H9 (cell line): ENCODE results near the gene GAD1. TPM values are rescaled to one million over a fixed set of nuclear protein-coding genes. Genes with fewer than 3 reads are reported as not detected.

Source experiments
- DNase-seq: peaks from one replicate; pipeline ENCODE4 v3.0.0-alpha.2; 2017
- H2AFZ ChIP-seq: one replicate; pipeline ENCODE4 v1.6.1; 2013; ENCODE audit warnings: mild to moderate bottlenecking, low read length, control low read depth, moderate library complexity
- H2AK5ac ChIP-seq: 2 replicates; pipeline ENCODE4 v1.6.1; 2013; ENCODE audit warnings: low read length, control low read depth, mixed read lengths; ENCODE audit not compliant: insufficient read length
- H2BK120ac ChIP-seq: one replicate; pipeline ENCODE4 v1.6.1; 2013; ENCODE audit warnings: low read depth, mild to moderate bottlenecking, low read length, control low read depth, inconsistent platforms; ENCODE audit not compliant: poor library complexity, severe bottlenecking
- H2BK12ac ChIP-seq: 2 replicates; pipeline ENCODE4 v1.6.1; 2013; ENCODE audit warnings: low read length, control low read depth, mixed read lengths, low read depth; ENCODE audit not compliant: insufficient read length
- H2BK15ac ChIP-seq: 2 replicates; pipeline ENCODE4 v1.6.1; 2013; ENCODE audit warnings: low read depth, low read length, control low read depth
- H2BK20ac ChIP-seq: one replicate; pipeline ENCODE4 v1.6.1; 2013; ENCODE audit warnings: low read depth, mild to moderate bottlenecking, low read length, control low read depth, inconsistent platforms; ENCODE audit not compliant: poor library complexity, severe bottlenecking
- H2BK5ac ChIP-seq: 2 replicates; pipeline ENCODE4 v1.6.1; 2013; ENCODE audit warnings: low read length, control low read depth, mixed read lengths; ENCODE audit not compliant: insufficient read length
- H3K14ac ChIP-seq: 2 replicates; pipeline ENCODE4 v1.6.1; 2013; ENCODE audit warnings: low read length, control low read depth; ENCODE audit not compliant: insufficient read depth
- H3K18ac ChIP-seq: 2 replicates; pipeline ENCODE4 v1.6.1; 2013; ENCODE audit warnings: low read depth, mild to moderate bottlenecking, mixed read lengths, low read length, control low read depth; ENCODE audit not compliant: insufficient read length
- H3K23ac ChIP-seq: 2 replicates; pipeline ENCODE4 v1.6.1; 2013; ENCODE audit warnings: low read length, control low read depth, mixed read lengths, low read depth; ENCODE audit not compliant: insufficient read length
- H3K23me2 ChIP-seq: 2 replicates; pipeline ENCODE4 v1.6.1; 2013; ENCODE audit warnings: low read depth, mild to moderate bottlenecking, mixed read lengths, low read length, control low read depth; ENCODE audit not compliant: insufficient read length, poor library complexity, severe bottlenecking
- H3K27ac ChIP-seq: 2 replicates; pipeline ENCODE4 v1.5.1; 2013; ENCODE audit warnings: low read length, control low read depth, mixed read lengths, low read depth; ENCODE audit not compliant: insufficient read length
- H3K27me3 ChIP-seq: 2 replicates; pipeline ENCODE4 v1.6.1; 2013; ENCODE audit warnings: low read length, control low read depth, inconsistent platforms; ENCODE audit not compliant: insufficient read depth
- H3K4ac ChIP-seq: 2 replicates; pipeline ENCODE4 v1.6.1; 2013; ENCODE audit warnings: low read depth, mild to moderate bottlenecking, control low read depth, inconsistent platforms, low read length, moderate library complexity
- H3K4me1 ChIP-seq: 2 replicates; pipeline ENCODE4 v1.6.1; 2013; ENCODE audit warnings: low read length, control low read depth, inconsistent platforms; ENCODE audit not compliant: insufficient read depth
- H3K4me2 ChIP-seq: 2 replicates; pipeline ENCODE4 v1.6.1; 2013; ENCODE audit warnings: low read length, control low read depth, mixed read lengths; ENCODE audit not compliant: insufficient read length, insufficient read depth
- H3K56ac ChIP-seq: 2 replicates; pipeline ENCODE4 v1.6.1; 2013; ENCODE audit warnings: low read depth, mild to moderate bottlenecking, mixed read lengths, low read length, control low read depth; ENCODE audit not compliant: insufficient read length
- H3K79me1 ChIP-seq: 2 replicates; pipeline ENCODE4 v1.6.1; 2013; ENCODE audit warnings: low read depth, mild to moderate bottlenecking, moderate library complexity, low read length, control low read depth, inconsistent platforms; ENCODE audit not compliant: insufficient read depth, poor library complexity, severe bottlenecking
- H3K79me2 ChIP-seq: 2 replicates; pipeline ENCODE4 v1.6.1; 2013; ENCODE audit warnings: low read length, control low read depth, inconsistent platforms; ENCODE audit not compliant: insufficient read depth
- H3K9ac ChIP-seq: 2 replicates; pipeline ENCODE4 v1.6.1; 2013; ENCODE audit warnings: low read length, control low read depth, mixed read lengths; ENCODE audit not compliant: insufficient read length; ENCODE audit errors: extremely low read depth
- H3K9me3 ChIP-seq: one replicate; pipeline ENCODE4 v1.6.1; 2013; ENCODE audit warnings: low read depth, low read length, inconsistent platforms; ENCODE audit not compliant: control insufficient read depth
- H3T11ph ChIP-seq: one replicate; pipeline ENCODE4 v1.6.1; 2013; ENCODE audit warnings: mild to moderate bottlenecking, low read length, control low read depth, inconsistent platforms
- H4K20me1 ChIP-seq: one replicate; pipeline ENCODE4 v1.6.1; 2013; ENCODE audit not compliant: control insufficient read depth, insufficient read length, insufficient read depth
- H4K5ac ChIP-seq: 2 replicates; pipeline ENCODE4 v1.6.1; 2013; ENCODE audit warnings: low read depth, mild to moderate bottlenecking, mixed read lengths, low read length, control low read depth; ENCODE audit not compliant: insufficient read length
- H4K8ac ChIP-seq: replicated peaks from 2 replicates; pipeline ENCODE4 v1.6.1; 2013; ENCODE audit warnings: low read length, control low read depth, mixed read lengths, low read depth; ENCODE audit not compliant: insufficient read length
- H4K91ac ChIP-seq: 2 replicates; pipeline ENCODE4 v1.6.1; 2013; ENCODE audit warnings: low read depth, mild to moderate bottlenecking, moderate library complexity, mixed read lengths, low read length, control low read depth; ENCODE audit not compliant: insufficient read length
- H3K27ac Mint-ChIP-seq, 3 experiments: 2 replicates in 2 of 3; 3 replicates in 1 of 3; pipeline ENCODE4 v1.8.0; 2020 to 2021; ENCODE audit warnings: mixed read lengths in 3 of 3, mild to moderate bottlenecking in 1 of 3, moderate library complexity in 1 of 3
- H3K27me3 Mint-ChIP-seq: 2 replicates; pipeline ENCODE4 v1.8.0; 2021; ENCODE audit warnings: low read depth, mild to moderate bottlenecking, moderate library complexity, mixed read lengths
- H3K36me3 Mint-ChIP-seq, 3 experiments: 2 replicates in 2 of 3; 3 replicates in 1 of 3; pipeline ENCODE4 v1.8.0; 2020 to 2021; ENCODE audit warnings: low read depth in 3 of 3, mixed read lengths in 3 of 3; ENCODE audit not compliant: insufficient read depth in 1 of 3
- H3K4me1 Mint-ChIP-seq, 2 experiments: 2 replicates each; pipeline ENCODE4 v1.8.0; 2020; ENCODE audit warnings: mixed read lengths in 2 of 2
- H3K4me3 Mint-ChIP-seq, 2 experiments: 2 replicates in 1 of 2; 3 replicates in 1 of 2; pipeline ENCODE4 v1.8.0; 2020 to 2021; ENCODE audit warnings: mild to moderate bottlenecking in 2 of 2, mixed read lengths in 2 of 2, moderate library complexity in 1 of 2
- H3K9me3 Mint-ChIP-seq, 2 experiments: 2 replicates in 1 of 2; 3 replicates in 1 of 2; pipeline ENCODE4 v1.8.0; 2020; ENCODE audit warnings: mild to moderate bottlenecking in 2 of 2, mixed read lengths in 2 of 2, moderate library complexity in 1 of 2
- CTCF ChIP-seq: fragments of 200-600 bp; sonication (generic); conservative IDR thresholded peaks from 3 replicates; pipeline ENCODE4 v1.8.0; 2021; ENCODE audit warnings: antibody characterized with exemption, mild to moderate bottlenecking
- WGBS: extraction: QIAGEN DNeasy Blood & Tissue Kit; methylation state at CpG from one replicate; pipeline ENCODE4 v1.1.7; 2013; ENCODE audit warnings: missing lambda C conversion rate, low lambda C conversion rate, mixed read lengths; ENCODE audit not compliant: insufficient read length; ENCODE audit errors: extremely low coverage; 5-methylcytosine and 5-hydroxymethylcytosine counted together
- total RNA-seq: library from RNA; stranded (reverse); gene quantifications from 2 replicates; pipeline ENCODE4 v1.2.1, GENCODE V29; 2021

Gene GAD1
- total RNA-seq, 1 experiment from 2014 or later, result 1.8 TPM

GRCh38 chr2:170829036-170829435 lies 12.3 kb downstream of the GAD1 start:
- H3K4ac ChIP-seq, result no peak overlapping the region
- H3K56ac ChIP-seq, result no peak overlapping the region
- H3K27me3 ChIP-seq, result peaks cover 14% of the 10 kb centered on the region; the same call in 1 of the 2 replicates
- H3K4me1 ChIP-seq, result no peaks in the 10 kb centered on the region
- H2AFZ ChIP-seq, result no peak overlapping the region
- DNase-seq, result no peak
- Mint-ChIP-seq H3K27ac (no peak overlapping the region; a peak in 1 of 7 replicates), H3K36me3 (peaks cover 0 to 2% (median 0%) of the 10 kb centered on the region in 3 experiments; a peak in 2 of 7 replicates), H3K4me1 (peaks cover 4 to 8% of the 10 kb centered on the region in 2 experiments; a peak in 3 of 4 replicates), H3K27me3 (peaks cover 70% of the 10 kb centered on the region), H3K4me3 (no peak overlapping the region), H3K9me3 (no peaks in the 10 kb centered on the region; a peak in 1 of 5 replicates)
- H3K4me2 ChIP-seq, result no peak overlapping the region
- H4K91ac ChIP-seq, result no peak overlapping the region
- no CpG with 5 or more reads among the region's 2 CpGs for WGBS
- H2AK5ac ChIP-seq, result no peak overlapping the region
- no peaks in the 10 kb centered on the region for H3K23me2 ChIP-seq
- no peak overlapping the region for H3K27ac ChIP-seq
- no peaks in the 10 kb centered on the region for H4K20me1 ChIP-seq
- no peak overlapping the region for H2BK120ac ChIP-seq
- H4K8ac ChIP-seq, result no peak overlapping the region
- no peaks in the 10 kb centered on the region for H3K79me2 ChIP-seq
- H3T11ph ChIP-seq, result no peak overlapping the region
- no peak overlapping the region for H3K18ac ChIP-seq
- no peak overlapping the region for H3K23ac ChIP-seq
- no peak overlapping the region for H2BK12ac ChIP-seq
- no peak overlapping the region for H3K9ac ChIP-seq
- no peak overlapping the region for H4K5ac ChIP-seq
- no peak for TF ChIP-seq CTCF
- H2BK15ac ChIP-seq, result no peak overlapping the region
- no peaks in the 10 kb centered on the region for H3K9me3 ChIP-seq
- no peak overlapping the region for H2BK20ac ChIP-seq
- no peak overlapping the region for H3K14ac ChIP-seq
- H2BK5ac ChIP-seq, result no peak overlapping the region
- no peaks in the 10 kb centered on the region for H3K79me1 ChIP-seq
